ENCODE results near the gene EPHA8.

Gene EPHA8

DNA sequence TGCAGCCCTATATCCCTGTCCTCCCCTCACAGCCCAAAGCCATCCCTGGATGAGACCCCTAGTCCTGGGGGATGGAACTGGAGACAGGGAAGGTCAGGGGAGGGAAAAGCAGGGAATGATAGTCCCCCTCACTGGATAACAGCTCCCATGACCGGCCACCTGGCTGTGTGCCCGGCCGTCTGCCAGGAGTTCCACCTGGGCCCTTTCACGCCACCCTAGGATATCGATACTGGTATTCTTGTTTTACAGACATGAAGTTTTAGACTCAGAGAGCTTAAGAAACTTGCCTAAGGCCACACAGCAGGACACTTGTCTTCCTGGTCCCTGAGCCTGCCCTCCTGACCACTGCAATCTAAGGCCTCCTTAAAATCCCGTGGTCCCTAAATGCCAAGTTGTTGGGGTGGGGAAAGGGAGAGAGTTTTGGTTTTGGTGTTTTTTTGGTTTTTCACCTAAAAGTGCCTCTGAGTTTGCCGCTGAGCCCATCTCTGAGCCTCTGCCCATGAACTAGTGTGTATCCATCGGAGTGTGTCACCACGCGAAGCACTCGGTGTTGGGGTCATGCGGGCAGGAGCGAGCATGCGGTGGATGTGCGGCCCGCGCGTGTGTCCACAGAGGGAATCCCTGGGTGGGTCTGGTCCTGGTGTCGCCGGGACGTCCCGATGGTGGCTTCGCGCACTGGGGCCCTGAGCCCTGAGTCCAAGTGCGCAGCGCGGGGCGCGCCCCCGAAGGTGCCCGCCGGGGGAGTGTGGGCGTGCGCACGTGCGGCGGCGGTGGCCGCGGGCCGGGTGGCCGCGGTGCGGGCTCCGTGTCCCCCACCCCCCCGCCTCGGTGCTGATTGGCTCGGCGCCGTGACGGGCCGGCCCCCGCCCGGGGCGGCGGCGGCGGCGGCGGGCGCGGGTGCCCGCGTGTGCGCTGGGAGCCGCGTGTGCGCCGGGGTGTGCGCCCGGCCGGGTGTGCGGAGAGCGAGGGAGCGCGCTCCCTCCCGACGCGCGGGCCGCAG is at the start of gene EPHA8:
EPHA8 (plus strand) TSS at position 906 of the 1,000 bp plus-strand sequence. CDS start 147 bp downstream, outside the sequence.
- DNase-seq = no peak

DNA sequence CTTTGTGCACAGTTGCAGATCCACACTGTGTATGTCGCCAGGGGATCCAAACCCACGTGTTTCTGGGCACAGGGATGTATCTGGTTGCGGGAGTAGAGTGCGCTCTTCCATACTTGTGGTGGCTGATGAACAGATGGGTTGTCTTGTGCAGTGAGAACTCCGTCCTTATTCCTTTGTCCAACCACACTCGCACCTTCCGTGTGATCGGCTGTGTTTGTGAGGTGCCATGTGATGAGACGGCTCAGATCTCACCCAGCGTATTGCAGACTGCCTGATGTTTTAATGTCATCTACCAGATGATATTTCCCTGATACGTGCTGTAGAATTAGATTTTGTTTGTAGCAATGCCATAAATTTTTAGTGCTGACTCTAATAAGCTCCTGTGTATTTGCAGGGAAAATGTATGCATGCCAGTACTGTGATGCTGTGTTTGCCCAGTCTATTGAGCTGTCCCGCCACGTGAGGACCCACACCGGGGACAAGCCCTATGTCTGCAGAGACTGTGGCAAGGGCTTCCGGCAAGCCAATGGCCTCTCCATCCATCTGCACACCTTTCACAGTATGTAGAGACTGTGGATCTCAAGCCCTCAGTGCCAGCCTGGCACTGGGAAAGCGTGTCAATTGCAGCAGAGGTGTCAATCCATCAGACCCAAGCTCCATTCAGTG is 46.2 kb upstream of the EPHA8 start:
- DNase-seq = no peak

DNA sequence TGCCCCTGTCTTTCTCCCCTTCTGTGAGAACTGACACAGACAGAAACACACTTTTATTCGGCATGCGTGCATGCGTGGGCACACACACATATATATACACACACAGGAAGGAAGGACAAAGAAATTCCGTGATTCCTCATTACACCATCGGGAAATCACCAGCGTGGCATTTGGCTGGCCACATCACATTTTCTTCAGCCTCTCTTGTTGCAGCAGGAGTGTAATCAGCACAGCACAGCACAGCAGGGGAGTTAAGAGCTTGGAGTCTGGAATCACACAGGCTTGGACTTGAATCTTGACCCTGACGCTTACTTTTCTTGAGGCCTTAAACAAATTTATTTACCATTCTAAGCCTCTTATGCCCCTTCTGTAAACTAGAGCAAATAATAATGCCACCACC is 45.3 kb upstream of the EPHA8 start:
- DNase-seq = no peak

DNA sequence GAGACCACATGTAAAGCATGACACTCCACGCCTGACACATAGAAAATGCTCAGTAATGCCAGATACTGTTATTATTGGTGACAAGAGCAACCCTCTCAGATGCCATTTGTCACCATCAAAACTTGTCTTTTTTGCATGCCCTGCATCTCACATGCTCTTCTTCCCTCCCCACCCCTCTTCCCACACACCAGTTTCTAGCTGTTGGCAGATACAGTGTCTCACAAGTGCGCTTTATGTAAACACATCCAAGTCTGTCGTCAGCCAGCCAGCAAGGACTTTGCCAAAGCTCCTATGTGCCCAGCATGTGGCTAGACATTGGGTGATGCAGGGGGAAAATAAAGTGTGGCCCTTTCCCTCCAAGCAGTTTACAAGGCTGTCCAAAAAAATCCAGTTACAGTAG is 44.9 kb upstream of the EPHA8 start:
- no peak for DNase-seq

DNA sequence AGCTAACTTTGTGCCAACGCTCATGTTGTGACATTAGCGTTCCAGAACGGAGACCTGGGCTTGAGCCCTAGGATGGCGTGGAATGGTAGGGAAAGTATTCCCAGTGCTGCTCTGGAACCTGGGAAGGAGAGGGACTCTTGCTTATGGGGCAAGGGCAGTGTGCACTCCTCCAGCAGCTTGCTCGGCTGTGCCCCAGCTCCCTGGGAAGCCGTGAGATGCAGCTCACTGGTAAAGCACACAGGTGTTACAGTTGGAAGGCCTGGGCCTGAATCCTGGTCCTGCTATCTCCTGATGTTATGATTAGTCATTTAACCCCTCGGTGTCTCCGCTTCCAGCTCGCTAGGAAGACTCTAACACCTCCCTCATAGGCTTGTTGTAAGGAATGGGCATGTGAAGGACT is 42.4 kb upstream of the EPHA8 start:
- DNase-seq = no peak

DNA sequence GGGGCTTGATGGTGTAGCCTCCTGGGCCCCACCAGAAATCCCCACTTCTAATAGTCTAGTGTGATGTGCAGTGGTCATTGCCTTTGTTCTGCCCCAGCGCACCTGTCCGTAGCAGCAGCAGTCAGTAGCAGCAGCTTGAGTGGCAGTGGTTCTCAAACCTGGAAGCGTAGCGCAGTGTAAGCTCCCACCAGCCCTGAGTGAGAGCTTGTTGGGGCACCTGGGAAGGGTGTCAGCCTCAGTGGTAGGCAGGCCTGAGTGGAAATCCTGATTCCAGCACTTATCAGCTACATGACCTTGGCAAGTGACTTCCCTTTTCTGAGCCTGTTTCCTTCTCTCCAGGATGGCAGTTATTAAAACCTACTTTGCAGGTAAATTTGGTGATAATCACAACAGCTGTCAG is 41.6 kb upstream of the EPHA8 start:
- no peak for DNase-seq

DNA sequence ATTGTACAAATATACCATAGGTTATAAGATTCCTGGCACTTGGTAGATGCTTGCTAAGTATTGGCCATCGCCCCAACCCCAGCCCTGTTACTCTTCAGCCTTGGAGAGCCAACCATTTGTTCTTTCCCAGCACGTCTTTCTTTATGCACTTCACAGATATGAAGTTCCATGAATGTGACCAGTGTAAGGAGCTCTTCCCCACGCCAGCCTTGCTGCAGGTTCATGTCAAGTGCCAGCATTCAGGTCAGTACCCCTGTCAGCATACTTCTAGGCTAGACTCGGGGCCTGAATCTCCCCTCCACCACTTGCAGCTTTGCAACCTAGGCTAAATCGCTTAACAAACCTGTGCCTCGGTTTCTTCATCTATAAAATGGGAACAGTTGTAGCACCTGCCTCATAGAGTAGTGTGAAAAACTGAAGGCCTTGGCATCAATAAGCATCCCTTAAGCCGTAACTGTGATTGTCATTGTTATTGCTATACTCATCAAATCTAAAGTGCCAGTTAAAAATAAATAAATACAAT is 41.0 kb upstream of the EPHA8 start:
- DNase-seq = no peak

DNA sequence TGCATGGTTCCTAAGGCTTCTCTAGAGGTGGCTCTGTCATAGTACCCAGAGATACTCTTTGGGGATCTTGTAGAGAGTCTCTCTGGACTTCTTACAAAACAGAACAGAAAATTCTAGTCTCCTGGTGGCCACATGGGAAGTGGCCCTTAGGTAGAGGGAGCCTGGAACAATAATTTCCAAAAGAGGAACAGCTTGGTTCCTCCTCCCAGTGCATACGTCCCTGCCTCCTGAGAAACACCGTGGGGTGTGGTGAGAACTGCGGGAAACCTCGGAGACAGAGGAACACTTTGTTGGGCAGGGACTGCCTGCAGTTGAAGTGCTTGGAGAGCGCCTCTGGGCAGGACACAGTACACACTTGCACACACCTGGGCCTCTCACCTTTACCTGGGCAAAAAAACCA is 38.8 kb upstream of the EPHA8 start:
- DNase-seq = no peak

DNA sequence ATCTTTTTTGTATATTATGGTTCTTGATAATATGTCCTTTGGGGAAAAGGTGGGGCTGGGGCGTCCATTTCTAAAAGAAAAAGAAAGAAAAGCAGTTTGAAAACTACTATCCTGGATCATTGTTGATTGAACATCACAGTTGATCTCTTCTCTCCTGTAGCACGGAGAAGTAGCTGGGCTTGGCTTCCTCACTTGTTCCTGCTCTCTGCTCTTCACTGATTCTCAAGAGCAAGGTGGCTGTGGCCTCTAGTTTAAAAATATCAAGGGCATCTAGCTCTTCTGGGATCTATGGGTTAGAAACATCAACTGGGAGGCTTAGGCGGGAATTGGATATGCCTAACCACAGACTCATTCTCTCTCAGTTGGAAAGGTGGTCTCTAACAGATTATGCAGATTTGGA is 38.1 kb upstream of the EPHA8 start:
- DNase-seq = no peak

DNA sequence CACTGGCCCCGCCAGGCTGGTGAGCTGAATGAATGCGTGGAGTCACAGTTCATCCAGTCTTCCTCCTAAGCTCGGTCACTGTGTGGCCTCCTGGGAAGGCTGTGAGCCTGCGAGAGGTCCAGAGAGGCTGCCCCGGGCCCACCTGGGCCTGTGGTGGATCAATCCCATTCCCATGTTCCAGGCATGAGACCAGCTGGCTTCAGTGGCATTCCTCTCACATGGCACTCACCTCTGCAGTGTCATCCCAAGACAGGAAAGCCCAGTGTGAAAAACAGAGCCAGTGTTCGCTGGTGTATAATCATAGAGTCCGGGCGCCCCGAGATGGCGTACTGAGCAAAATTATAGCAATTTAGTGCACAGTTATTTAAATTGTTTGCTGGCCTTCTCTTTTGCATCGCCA is 37.6 kb upstream of the EPHA8 start:
- DNase-seq = no peak

DNA sequence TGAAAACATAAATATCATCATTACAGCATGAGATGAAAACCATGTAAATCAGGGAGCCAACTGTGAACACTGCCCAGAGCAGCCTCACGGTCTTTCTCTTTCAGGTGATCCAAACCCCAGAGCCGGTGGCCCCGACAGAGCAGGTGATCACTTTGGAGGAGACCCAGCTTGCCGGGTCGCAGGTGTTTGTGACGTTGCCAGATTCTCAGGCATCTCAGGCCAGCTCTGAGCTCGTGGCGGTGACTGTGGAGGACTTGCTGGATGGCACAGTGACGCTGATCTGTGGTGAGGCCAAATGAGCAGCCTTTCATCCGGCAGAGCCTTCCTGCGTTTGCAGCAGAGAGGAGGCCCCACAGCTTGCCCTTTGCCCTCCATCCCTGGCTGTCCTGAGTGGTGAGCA is 37.2 kb upstream of the EPHA8 start:
- DNase-seq = no peak

DNA sequence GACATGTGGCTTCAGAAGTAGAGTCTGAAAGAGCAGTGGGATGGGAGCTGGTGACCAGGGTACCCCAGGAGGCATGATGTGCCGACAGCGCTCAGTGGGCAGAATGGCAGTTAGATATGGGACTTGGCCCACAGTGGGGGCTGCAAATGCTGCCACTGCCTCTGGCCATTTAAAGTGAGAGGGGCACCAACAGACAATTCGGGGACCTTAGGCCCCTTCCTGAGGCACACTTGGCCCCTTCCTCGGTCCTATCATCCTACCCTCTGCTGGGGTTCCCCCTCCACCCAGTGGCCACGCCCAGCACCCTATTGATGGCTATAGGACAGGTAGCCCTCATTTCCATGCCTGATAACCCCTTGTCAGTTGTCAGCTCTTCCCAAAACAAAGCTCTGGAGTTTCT is 36.6 kb upstream of the EPHA8 start:
- no peak for DNase-seq

DNA sequence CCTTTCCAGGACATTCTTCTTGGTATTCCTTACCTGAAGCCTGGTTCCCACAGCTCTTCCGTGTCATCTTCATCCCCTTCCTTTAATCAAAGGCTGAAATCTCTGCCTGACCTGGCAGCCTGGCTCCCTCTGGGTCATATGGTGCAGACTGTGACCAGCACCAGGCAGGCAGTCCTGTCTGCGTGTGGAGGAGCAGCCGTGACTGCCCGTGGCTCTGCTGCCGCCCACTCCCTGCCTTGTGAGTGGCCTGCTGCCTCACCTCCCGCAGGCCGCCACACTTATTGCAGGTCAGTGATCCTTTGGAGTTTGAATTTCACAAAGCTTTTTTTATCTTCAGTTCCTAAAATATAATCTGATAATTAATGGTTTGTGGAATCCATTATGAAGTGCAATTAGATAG is 36.2 kb upstream of the EPHA8 start:
- no peak for DNase-seq

DNA sequence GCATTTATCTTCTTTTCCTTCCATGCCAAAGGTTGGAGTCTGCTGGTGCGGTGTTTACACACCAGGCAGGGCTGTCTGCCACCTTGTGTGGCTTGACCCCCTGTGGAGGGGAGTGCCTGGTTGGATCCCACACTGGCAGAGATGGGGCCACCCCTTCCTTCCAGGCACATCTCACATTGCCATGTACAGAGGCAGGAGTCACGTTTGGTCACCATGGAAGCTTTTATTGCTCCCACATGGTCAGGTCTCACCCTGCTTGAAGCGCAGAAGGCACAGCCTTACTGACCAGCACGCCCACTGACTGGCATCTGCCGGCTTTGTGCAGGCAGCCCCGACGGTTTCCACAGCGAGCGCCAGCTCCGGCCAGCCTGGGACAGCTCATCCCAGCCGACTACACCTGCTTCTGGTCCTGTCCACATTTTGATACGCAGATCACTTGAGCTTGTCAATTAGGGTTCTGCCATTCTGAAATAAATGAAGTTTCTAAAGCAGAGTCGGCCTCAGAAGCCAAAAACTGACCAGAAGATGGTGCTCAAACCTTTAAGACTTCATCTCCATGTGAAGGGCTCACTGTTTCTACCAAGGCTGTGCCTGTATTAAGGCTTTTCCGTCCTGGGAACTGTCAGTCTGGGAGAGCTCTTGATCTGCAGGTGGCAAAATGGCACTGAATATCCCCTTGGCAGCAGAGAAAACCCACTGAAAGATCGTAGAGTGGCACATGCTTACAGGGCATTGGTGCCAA is 35.6 kb upstream of the EPHA8 start:
- no peak for DNase-seq

DNA sequence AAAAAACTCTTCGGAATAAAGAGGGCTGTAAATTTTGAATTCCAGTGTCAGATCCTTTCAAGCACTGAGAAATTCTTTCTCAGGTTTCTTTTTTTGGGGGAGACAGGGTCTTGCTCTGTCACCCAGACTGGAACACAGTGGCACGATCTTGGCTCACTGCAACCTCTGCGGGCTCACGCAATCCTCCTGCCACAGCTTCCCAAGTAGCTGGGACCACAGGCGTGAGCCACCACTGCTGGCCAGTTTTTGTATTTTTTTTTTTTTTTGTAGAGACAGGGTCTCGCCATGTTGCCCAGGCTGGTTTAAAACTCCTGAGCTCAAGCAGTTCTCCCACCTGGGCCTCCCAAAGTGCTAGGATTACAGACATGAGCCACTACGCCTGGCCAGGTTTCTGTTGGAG is 34.8 kb upstream of the EPHA8 start:
- DNase-seq = no peak

DNA sequence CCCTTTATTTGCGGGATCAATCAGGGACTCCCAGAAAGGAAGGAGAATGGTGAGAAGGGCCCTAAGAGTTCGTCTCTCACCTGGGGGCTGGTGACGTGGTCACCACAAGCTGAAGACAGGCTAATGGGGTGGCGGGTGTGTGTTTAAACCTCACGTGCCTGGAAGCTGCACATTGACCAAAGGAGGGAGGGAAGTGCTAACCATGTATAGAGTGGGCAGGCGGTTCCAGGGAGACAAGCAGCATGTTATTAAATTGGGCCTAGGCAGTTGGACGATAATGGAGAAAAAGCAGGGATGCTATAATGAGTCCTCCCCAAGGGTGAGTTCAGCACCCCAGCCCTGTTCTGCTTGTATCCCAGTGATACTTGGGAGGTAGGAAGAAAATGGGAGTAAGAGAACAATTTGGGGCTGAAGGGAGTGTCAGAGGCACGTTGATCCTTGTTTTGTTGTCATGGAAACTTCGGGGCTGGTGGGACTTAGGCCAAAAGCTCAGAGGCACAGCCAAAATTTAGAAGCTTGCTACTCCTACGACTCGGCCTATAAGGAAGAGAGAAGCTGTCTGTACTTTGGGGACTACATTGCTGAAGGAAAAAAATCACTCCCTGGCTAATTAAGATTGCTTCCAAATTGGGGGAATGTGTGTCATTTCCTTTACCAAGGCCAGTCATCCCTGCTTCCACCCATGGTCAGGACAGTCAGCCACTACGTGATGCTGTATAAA is 33.2 kb upstream of the EPHA8 start:
- no peak for DNase-seq

DNA sequence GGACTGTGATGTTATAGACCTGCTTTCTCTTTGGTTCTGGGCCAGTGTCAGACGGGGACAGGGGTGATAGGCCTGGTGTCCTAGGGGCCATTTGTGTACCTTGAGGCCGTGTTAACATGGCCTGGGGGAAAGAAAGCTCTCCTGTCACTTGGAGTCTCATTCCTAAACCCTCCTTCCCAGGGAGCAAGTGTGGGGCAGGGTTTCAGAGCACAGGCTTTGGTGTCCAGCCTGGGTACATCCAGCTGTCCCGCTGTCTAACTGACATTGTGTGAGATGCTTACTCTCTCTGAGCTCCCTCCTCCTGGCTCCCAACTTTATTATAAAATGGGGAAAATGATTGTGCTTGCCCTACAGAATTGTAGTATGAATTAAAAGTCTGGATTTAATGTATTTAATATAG is 32.6 kb upstream of the EPHA8 start:
- no peak for DNase-seq

DNA sequence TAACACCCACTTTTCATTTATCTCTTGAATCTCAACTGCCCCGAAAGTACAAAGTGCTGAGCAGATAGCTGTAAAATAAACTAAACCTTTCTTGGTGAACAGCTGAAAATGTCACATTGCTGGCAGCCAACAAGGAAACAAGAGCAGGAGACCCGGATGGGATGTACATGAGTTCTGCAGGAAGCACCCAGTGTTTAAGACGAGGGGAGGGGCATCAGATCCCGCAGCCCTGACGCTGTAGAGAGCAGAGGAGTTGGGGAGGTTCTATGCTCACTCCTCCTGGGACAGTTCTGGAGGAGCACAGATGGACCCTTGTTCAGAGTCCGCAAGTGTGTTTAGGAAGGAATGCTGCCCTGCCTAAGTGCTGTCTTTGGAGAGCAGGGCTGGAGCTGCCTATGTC is 32.0 kb upstream of the EPHA8 start:
- DNase-seq = no peak

DNA sequence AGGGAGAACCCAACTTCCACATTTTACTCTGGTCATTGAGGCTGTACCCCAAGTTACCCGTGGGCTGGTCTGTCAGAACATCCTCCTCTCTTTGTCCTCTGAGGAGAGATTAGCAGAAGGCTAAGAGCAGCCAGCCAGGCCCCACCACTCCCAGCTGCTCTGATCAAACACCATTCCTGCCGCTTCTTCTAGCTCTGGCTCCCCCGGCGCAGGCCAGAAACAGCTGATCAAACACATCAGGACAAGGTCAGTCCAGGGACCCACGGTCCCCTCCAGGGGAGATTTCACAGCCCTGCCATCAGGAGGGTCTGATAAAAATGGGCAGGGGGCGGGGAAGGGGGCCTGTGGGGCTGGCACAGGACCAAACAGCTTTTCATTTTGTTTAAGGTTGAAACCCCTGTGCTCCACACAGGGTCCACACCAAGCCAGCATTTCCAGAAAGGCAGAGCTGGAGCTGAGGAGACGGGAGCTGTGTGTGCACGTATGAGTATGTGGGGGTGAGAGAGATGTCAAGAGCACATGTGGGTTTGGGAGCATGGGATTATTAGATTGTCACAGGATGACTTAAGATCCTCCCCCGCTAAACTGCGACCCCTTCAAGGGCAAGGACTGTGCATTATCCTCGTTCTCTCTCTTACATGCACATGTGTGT is 29.9 kb upstream of the EPHA8 start:
- DNase-seq = no peak

DNA sequence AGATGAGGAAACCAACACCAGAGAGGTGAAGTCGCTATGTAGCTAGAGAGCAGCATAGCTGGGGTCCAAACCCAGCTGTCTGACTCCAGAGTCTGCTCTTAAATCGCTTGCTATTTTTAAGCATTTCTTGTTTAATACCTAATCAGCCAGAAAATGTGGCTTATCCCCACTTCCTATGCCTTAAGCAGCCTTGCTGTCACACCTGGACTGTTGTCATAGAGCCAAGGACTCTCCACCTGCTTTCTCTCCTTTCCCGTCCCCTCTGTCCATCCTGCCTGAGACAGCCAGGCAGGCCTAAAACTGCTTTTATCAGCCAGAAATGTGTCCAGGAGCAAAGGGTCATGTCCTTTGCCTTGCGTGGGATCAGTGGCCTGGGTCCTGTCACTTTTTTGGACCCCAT is 28.3 kb upstream of the EPHA8 start:
- DNase-seq = no peak

DNA sequence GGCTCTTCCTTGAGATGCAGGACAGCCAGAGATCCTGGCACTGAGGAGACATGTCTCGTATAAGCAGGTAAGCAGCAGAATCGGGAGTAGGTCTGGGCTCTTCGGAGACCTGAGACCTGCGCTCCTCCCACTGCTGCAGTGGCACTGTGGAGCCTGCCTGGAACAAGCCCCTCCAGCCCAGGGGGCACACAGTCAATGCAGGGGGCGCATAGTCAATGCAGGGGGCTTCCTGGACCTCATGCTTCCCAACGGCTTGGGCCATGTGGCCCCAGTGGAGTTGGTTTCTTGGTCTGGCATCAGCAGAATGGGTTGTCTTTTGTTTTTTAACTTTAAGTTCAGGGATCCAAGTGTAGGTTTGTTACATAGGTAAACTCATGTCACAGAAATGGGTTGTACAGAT is 27.9 kb upstream of the EPHA8 start:
- no peak for DNase-seq

DNA sequence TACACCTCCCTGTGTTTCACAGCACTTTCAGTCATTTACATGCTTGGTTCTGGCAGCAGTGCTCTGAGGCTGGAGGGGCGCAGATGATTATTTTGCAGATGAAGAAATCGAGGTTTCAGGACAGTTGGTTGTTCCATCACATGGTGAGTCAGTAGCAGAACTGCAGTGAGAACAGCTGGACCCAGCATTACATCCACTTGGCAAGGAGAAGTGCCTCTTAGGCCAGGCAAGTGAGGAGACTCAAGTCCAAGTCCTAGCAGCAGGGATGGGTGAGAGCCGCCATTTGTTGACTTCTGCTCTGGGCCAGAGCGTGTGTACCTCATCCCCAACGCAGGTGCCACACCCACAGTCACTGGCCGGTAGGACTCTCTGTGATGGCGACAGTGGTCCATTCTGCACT is 26.8 kb upstream of the EPHA8 start:
- no peak for DNase-seq

All from stimulated activated CD4-positive, alpha-beta T cell treated with anti-CD3 and anti-CD28 coated beads, Interleukin-4, amount 100 ng/mL, for 4 hours (primary cell).